Neutrophil (primary cell): Measurements from ENCODE around the gene NDST1.
"Not testable (repeated sequence)": the region's sequence is repeated elsewhere in the genome, so short reads cannot be mapped to it uniquely, and the experiment has no call there.

ENCODE experiments used
- H3K27ac ChIP-seq: fragments of 200-600 bp; sonication (generic); 2 replicates; pipeline ENCODE4 v1.5.1; 2016; ENCODE audit warnings: mild to moderate bottlenecking, moderate library complexity
- H3K27me3 ChIP-seq: fragments of 200-600 bp; sonication (generic); 2 replicates; pipeline ENCODE4 v1.6.0; 2016; ENCODE audit warnings: mild to moderate bottlenecking
- H3K36me3 ChIP-seq: fragments of 200-600 bp; sonication (generic); 2 replicates; pipeline ENCODE4 v1.5.1; 2017
- H3K4me1 ChIP-seq, 2 experiments: fragments of 200-600 bp in 1 of 2; sonication (generic) in 1 of 2; 1 replicate in 1 of 2; 2 replicates in 1 of 2; pipeline versions ENCODE4 v1.5.1 to v1.6.1; 2013 to 2016; ENCODE audit warnings: low read depth in 1 of 2, low read length in 1 of 2, mild to moderate bottlenecking in 1 of 2, moderate library complexity in 1 of 2; ENCODE audit not compliant: control insufficient read depth in 1 of 2, insufficient read depth in 1 of 2
- H3K4me3 ChIP-seq, 2 experiments: fragments of 200-600 bp in 1 of 2; sonication (generic) in 1 of 2; 1 replicate in 1 of 2; 2 replicates in 1 of 2; pipeline ENCODE4 v1.5.1; 2013 to 2016; ENCODE audit warnings: low read depth in 1 of 2, low read length in 1 of 2, mild to moderate bottlenecking in 1 of 2, moderate library complexity in 1 of 2
- H3K9me3 ChIP-seq: fragments of 200-600 bp; sonication (generic); 2 replicates; pipeline ENCODE4 v1.5.1; 2016
- CTCF ChIP-seq: fragments of 200-600 bp; sonication (generic); IDR thresholded peaks from 2 replicates; pipeline ENCODE4 v1.5.1; 2016; ENCODE audit warnings: antibody characterized with exemption

The NDST1 gene

GRCh38 chr5:150465927-150466326 lies 42.0 kb upstream of the NDST1 start:
- Histone ChIP-seq H3K27me3 (no peaks in the 10 kb centered on the region), H3K27ac (peak overlapping the region; percentile 66), H3K4me1 (peaks cover 46 to 51% of the 10 kb centered on the region in 2 experiments), H3K36me3 (no peaks in the 10 kb centered on the region), H3K4me3 (peak overlapping the region in 1 of 2 experiments; percentile 24), H3K9me3 (no peaks in the 10 kb centered on the region)
- TF ChIP-seq CTCF = no peak

GRCh38 chr5:150468206-150468605 lies 39.7 kb upstream of the NDST1 start:
- H3K27ac ChIP-seq = no peak overlapping the region
- H3K36me3 ChIP-seq = no peaks in the 10 kb centered on the region
- no peak overlapping the region for H3K4me3 ChIP-seq
- H3K4me1 ChIP-seq = peaks cover 24 to 30% of the 10 kb centered on the region in 2 experiments
- no peaks in the 10 kb centered on the region for H3K9me3 ChIP-seq
- H3K27me3 ChIP-seq = no peaks in the 10 kb centered on the region
- TF ChIP-seq CTCF = no peak

- H3K36me3 ChIP-seq = no peaks in the 10 kb centered on the region
- no peak overlapping the region for H3K27ac ChIP-seq
- peaks cover 27 to 31% of the 10 kb centered on the region in 2 experiments for H3K4me1 ChIP-seq
- no peak for TF ChIP-seq CTCF
- no peak overlapping the region for H3K4me3 ChIP-seq
- H3K9me3 ChIP-seq = no peaks in the 10 kb centered on the region
- no peaks in the 10 kb centered on the region for H3K27me3 ChIP-seq
Observed at GRCh38 chr5:150469718-150470469, 38.0 kb upstream of the NDST1 start.

- TF ChIP-seq CTCF = no peak
- no peaks in the 10 kb centered on the region for H3K27me3 ChIP-seq
- H3K4me3 ChIP-seq = no peak overlapping the region
- H3K4me1 ChIP-seq = peaks cover 41 to 48% of the 10 kb centered on the region in 2 experiments
- H3K27ac ChIP-seq = peak overlapping the region; percentile 31
- H3K9me3 ChIP-seq = no peaks in the 10 kb centered on the region
- no peaks in the 10 kb centered on the region for H3K36me3 ChIP-seq
Observed at GRCh38 chr5:150473673-150474358, 34.1 kb upstream of the NDST1 start.

GRCh38 chr5:150476568-150476967 lies 31.4 kb upstream of the NDST1 start:
- H3K4me3 ChIP-seq = peak overlapping the region; percentile 4 to 50
- H3K9me3 ChIP-seq, H3K36me3 ChIP-seq, H3K27me3 ChIP-seq: not testable (repeated sequence)
- peak overlapping the region; percentile 97 for H3K27ac ChIP-seq
- peaks cover 51 to 62% of the 10 kb centered on the region in 2 experiments for H3K4me1 ChIP-seq

GRCh38 chr5:150479416-150479815 lies 28.5 kb upstream of the NDST1 start:
- no peaks in the 10 kb centered on the region for H3K9me3 ChIP-seq
- H3K27me3 ChIP-seq = no peaks in the 10 kb centered on the region
- H3K27ac ChIP-seq = peak overlapping the region; percentile 97
- no peak overlapping the region for H3K4me3 ChIP-seq
- no peak for TF ChIP-seq CTCF
- H3K36me3 ChIP-seq = no peaks in the 10 kb centered on the region
- peaks cover 47 to 58% of the 10 kb centered on the region in 2 experiments for H3K4me1 ChIP-seq
